ENCODE results near the gene MELTF. TPM values are rescaled to one million over a fixed set of nuclear protein-coding genes. Genes with fewer than 3 reads are reported as not detected.
"Not testable (repeated sequence)": the region's sequence is repeated elsewhere in the genome, so short reads cannot be mapped to it uniquely, and the experiment has no call there.

MELTF gene
- total and polyA plus RNA-seq, 2 donors from 2014 or later: 6.1 to 8.7 TPM

- DNase-seq (no peak), FAIRE-seq (no peak)
- intact Hi-C loops (cut with DNase I): no loop called here
- H3K36me3 ChIP-seq (ENCODE audit: control insufficient read depth in 2 of 3, insufficient read depth in 3 of 3, low read length in 3 of 3): peaks cover 0 to 3% (median 0%) of the 10 kb centered on the region in 3 donors
- H3K4me1 ChIP-seq (ENCODE audit: control insufficient read depth in 2 of 3, insufficient read depth in 2 of 3, low read depth in 1 of 3, low read length in 3 of 3): no peaks in the 10 kb centered on the region
- H3K27me3 ChIP-seq (ENCODE audit: control insufficient read depth, insufficient read depth, low read length): peaks cover 4% of the 10 kb centered on the region
- H3K9ac ChIP-seq (ENCODE audit: low read length in 3 of 3): no peak overlapping the region
- no peak for TF ChIP-seq CTCF (IDR thresholded peaks at IDR 0.05; ENCODE audit: borderline replicate concordance, extremely low read depth, insufficient read depth)
- no peak overlapping the region for H3K27ac ChIP-seq (ENCODE audit: low read depth in 2 of 2, low read length in 2 of 2)
- no peaks in the 10 kb centered on the region for H3K9me3 ChIP-seq (ENCODE audit: control insufficient read depth in 2 of 3, insufficient read depth in 1 of 3, low read length in 3 of 3)
- no peak overlapping the region for H3K4me3 ChIP-seq (ENCODE audit: low read length in 3 of 3)
These were observed 9.3 kb upstream of the MELTF start for GRCh38 chr3:197038679-197039462.

- Histone ChIP-seq H3K4me1 (ENCODE audit: control insufficient read depth in 2 of 3, insufficient read depth in 2 of 3, low read depth in 1 of 3, low read length in 3 of 3) (no peaks in the 10 kb centered on the region), H3K27ac (ENCODE audit: low read depth in 2 of 2, low read length in 2 of 2) (no peak overlapping the region), H3K36me3 (ENCODE audit: control insufficient read depth in 2 of 3, insufficient read depth in 3 of 3, low read length in 3 of 3) (no peaks in the 10 kb centered on the region), H3K4me3 (ENCODE audit: low read length in 3 of 3) (no peak overlapping the region), H3K9me3 (ENCODE audit: control insufficient read depth in 2 of 3, insufficient read depth in 1 of 3, low read length in 3 of 3) (no peaks in the 10 kb centered on the region), H3K27me3 (ENCODE audit: control insufficient read depth, insufficient read depth, low read length) (peaks cover 4% of the 10 kb centered on the region), H3K9ac (ENCODE audit: low read length in 3 of 3) (no peak overlapping the region)
- FAIRE-seq: no peak
- TF ChIP-seq CTCF (IDR thresholded peaks at IDR 0.05; ENCODE audit: borderline replicate concordance, extremely low read depth, insufficient read depth): no peak
- no peak for DNase-seq
- intact Hi-C loops (cut with DNase I): no loop called here
These were observed 6.0 kb upstream of the MELTF start for GRCh38 chr3:197035577-197035976.

GRCh38 chr3:197034778-197035177 is 5.2 kb upstream of the MELTF start:
- DNase-seq; H3K36me3 ChIP-seq (ENCODE audit: control insufficient read depth in 2 of 3, insufficient read depth in 3 of 3, low read length in 3 of 3); FAIRE-seq; H3K27ac ChIP-seq (ENCODE audit: low read depth in 2 of 2, low read length in 2 of 2); H3K4me1 ChIP-seq (ENCODE audit: control insufficient read depth in 2 of 3, insufficient read depth in 2 of 3, low read depth in 1 of 3, low read length in 3 of 3); H3K4me3 ChIP-seq (ENCODE audit: low read length in 3 of 3); H3K9me3 ChIP-seq (ENCODE audit: control insufficient read depth in 2 of 3, insufficient read depth in 1 of 3, low read length in 3 of 3); H3K27me3 ChIP-seq (ENCODE audit: control insufficient read depth, insufficient read depth, low read length); intact Hi-C loops (cut with DNase I); H3K9ac ChIP-seq (ENCODE audit: low read length in 3 of 3): not testable (repeated sequence)

GRCh38 chr3:197033764-197034163 is 4.1 kb upstream of the MELTF start:
- intact Hi-C loops (cut with DNase I); H3K27ac ChIP-seq (ENCODE audit: low read depth in 2 of 2, low read length in 2 of 2); H3K4me3 ChIP-seq (ENCODE audit: low read length in 3 of 3); H3K9ac ChIP-seq (ENCODE audit: low read length in 3 of 3); FAIRE-seq; H3K27me3 ChIP-seq (ENCODE audit: control insufficient read depth, insufficient read depth, low read length); H3K9me3 ChIP-seq (ENCODE audit: control insufficient read depth in 2 of 3, insufficient read depth in 1 of 3, low read length in 3 of 3); H3K36me3 ChIP-seq (ENCODE audit: control insufficient read depth in 2 of 3, insufficient read depth in 3 of 3, low read length in 3 of 3); DNase-seq; H3K4me1 ChIP-seq (ENCODE audit: control insufficient read depth in 2 of 3, insufficient read depth in 2 of 3, low read depth in 1 of 3, low read length in 3 of 3): not testable (repeated sequence)

Measured in kidney (tissue), 14 donors.